Caco-2 (cell line): ENCODE data around the gene FUCA1. TPM values are rescaled to one million over a fixed set of nuclear protein-coding genes. Genes with fewer than 3 reads are reported as not detected.

ENCODE experiments used
- BruUV-seq: library from RNA; stranded (reverse); fragments of 400-500 nt; replicated peaks from 2 replicates; lab custom pipeline; 2021; lab: Mats Ljungman, UMichigan
- CTCF ChIA-PET: fragments of 300-600 bp; sonication (Branson Sonifier 250); formaldehyde crosslinking; loops from one replicate; lab custom pipeline; 2022; ENCODE audit warnings: antibody characterized with exemption; lab: Charles Lee
- POLR2A ChIA-PET: fragments of 300-600 bp; sonication (Branson Sonifier 250); formaldehyde crosslinking; loops from one replicate; lab custom pipeline; 2022; ENCODE audit warnings: antibody characterized with exemption; lab: Charles Lee
- DNase-seq, 2 experiments: peaks; one replicate each; pipeline versions ENCODE4 v3.0.0 to v3.0.0-alpha.2; 2020 to 2022
- H3K27me3 ChIP-seq: replicated peaks from 2 replicates; pipeline ENCODE4 v1.6.0; 2011; ENCODE audit warnings: low read length; ENCODE audit not compliant: control insufficient read depth, insufficient read depth
- H3K36me3 ChIP-seq: 2 replicates; pipeline ENCODE4 v1.5.1; 2011; ENCODE audit warnings: low read length; ENCODE audit not compliant: control insufficient read depth, insufficient read depth
- H3K4me1 ChIP-seq: fragments of 250-450 bp; sonication (Bioruptor Pico); 2 replicates; pipeline ENCODE4 v1.5.1; 2020; ENCODE audit warnings: mild to moderate bottlenecking
- H3K4me3 ChIP-seq: 2 replicates; pipeline ENCODE4 v1.5.1; 2011; ENCODE audit warnings: low read depth, mild to moderate bottlenecking, control low read depth, low read length
- H3K9me3 ChIP-seq: fragments of 250-450 bp; sonication (Bioruptor Pico); 2 replicates; pipeline ENCODE4 v1.5.1; 2020; ENCODE audit warnings: mild to moderate bottlenecking, moderate library complexity
- H3K27ac Mint-ChIP-seq: one replicate; pipeline ENCODE4 v1.8.0; 2022; ENCODE audit warnings: mixed read lengths; ENCODE audit not compliant: unreplicated experiment
- H3K27me3 Mint-ChIP-seq: one replicate; pipeline ENCODE4 v1.8.0; 2022; ENCODE audit warnings: mixed read lengths; ENCODE audit not compliant: insufficient read depth, unreplicated experiment
- H3K36me3 Mint-ChIP-seq: one replicate; pipeline ENCODE4 v1.8.0; 2022; ENCODE audit warnings: mild to moderate bottlenecking, mixed read lengths; ENCODE audit not compliant: insufficient read depth, unreplicated experiment
- H3K4me1 Mint-ChIP-seq: one replicate; pipeline ENCODE4 v1.8.0; 2022; ENCODE audit warnings: low read depth, mixed read lengths; ENCODE audit not compliant: unreplicated experiment
- H3K4me3 Mint-ChIP-seq: one replicate; pipeline ENCODE4 v1.8.0; 2022; ENCODE audit warnings: mild to moderate bottlenecking, moderate library complexity, mixed read lengths; ENCODE audit not compliant: unreplicated experiment
- H3K9me3 Mint-ChIP-seq: one replicate; pipeline ENCODE4 v1.8.0; 2022; ENCODE audit warnings: mixed read lengths; ENCODE audit not compliant: unreplicated experiment
- CTCF ChIP-seq, 2 experiments: fragments of 200-600 bp in 1 of 2; IDR thresholded peaks; 1 replicate in 1 of 2; 2 replicates in 1 of 2; pipeline versions ENCODE4 v1.5.1 to v1.8.0; 2011 to 2022; ENCODE audit warnings: antibody characterized with exemption in 1 of 2, control low read depth in 1 of 2, inconsistent platforms in 1 of 2, low read depth in 1 of 2, low read length in 1 of 2, mild to moderate bottlenecking in 1 of 2, moderate library complexity in 1 of 2; ENCODE audit not compliant: insufficient read depth in 1 of 2, severe bottlenecking in 1 of 2, unreplicated experiment in 1 of 2
- intact Hi-C: fragments of 100-400 bp; cut with micrococcal nuclease; formaldehyde crosslinking; loops from one replicate; pipeline ENCODE4 v1.10.0; 2022; ENCODE audit not compliant: unreplicated experiment
- total RNA-seq: library from RNA; stranded (reverse); gene quantifications from 2 replicates; pipeline ENCODE4 v1.2.3, GENCODE V29; 2022

Gene FUCA1
- total RNA-seq, 1 experiment from 2014 or later, result 25.5 TPM

- Histone ChIP-seq H3K4me1 (no peaks in the 10 kb centered on the region), H3K27me3 (no peaks in the 10 kb centered on the region), H3K4me3 (no peak overlapping the region), H3K36me3 (no peaks in the 10 kb centered on the region), H3K9me3 (peaks cover 10% of the 10 kb centered on the region)
- Mint-ChIP-seq H3K27me3 (no peaks in the 10 kb centered on the region), H3K36me3 (no peaks in the 10 kb centered on the region), H3K4me1 (no peaks in the 10 kb centered on the region), H3K4me3 (no peak overlapping the region), H3K27ac (no peak overlapping the region), H3K9me3 (peaks cover 15% of the 10 kb centered on the region)
- intact Hi-C loops, result no loop called here
- BruUV-seq, result no TSS peak
- TF ChIP-seq CTCF (IDR thresholded peaks at IDR 0.05; ENCODE audit: insufficient read depth in 1 of 2, low read depth in 1 of 2, low read length in 1 of 2, severe bottlenecking in 1 of 2, unreplicated experiment in 1 of 2), result no peak
- POLR2A ChIA-PET, result no interaction called here
- no peak for DNase-seq
- CTCF ChIA-PET, result interaction anchor here (0.6 to 0.7 kb wide), 2 partner anchors 15 to 244 kb away, joined by 3 to 5 read pairs; no protein-coding TSS in a partner anchor
Observed at GRCh38 chr1:23882746-23883145, 14.7 kb upstream of the FUCA1 start.

GRCh38 chr1:23879809-23880208 is 11.7 kb upstream of the FUCA1 start:
- Mint-ChIP-seq H3K9me3 (peaks cover 19% of the 10 kb centered on the region), H3K4me1 (no peaks in the 10 kb centered on the region), H3K36me3 (no peaks in the 10 kb centered on the region), H3K27me3 (no peaks in the 10 kb centered on the region), H3K4me3 (no peak overlapping the region), H3K27ac (no peak overlapping the region)
- Histone ChIP-seq H3K9me3 (peaks cover 10% of the 10 kb centered on the region), H3K36me3 (no peaks in the 10 kb centered on the region), H3K4me3 (no peak overlapping the region), H3K27me3 (no peaks in the 10 kb centered on the region), H3K4me1 (0 out of 2 replicates have a peak, but pooled peaks cover 7% of the 10 kb centered on the region)
- no peak for TF ChIP-seq CTCF (IDR thresholded peaks at IDR 0.05; ENCODE audit: insufficient read depth in 1 of 2, low read depth in 1 of 2, low read length in 1 of 2, severe bottlenecking in 1 of 2, unreplicated experiment in 1 of 2)
- no peak for DNase-seq
- ChIA-PET POLR2A (no interaction called here), CTCF (no interaction called here)
- intact Hi-C loops, result no loop called here
- no TSS peak for BruUV-seq

GRCh38 chr1:23878668-23879067 is 10.6 kb upstream of the FUCA1 start:
- ChIA-PET POLR2A (no interaction called here), CTCF (no interaction called here)
- Histone ChIP-seq H3K36me3 (no peaks in the 10 kb centered on the region), H3K9me3 (peaks cover 10% of the 10 kb centered on the region), H3K4me1 (0 out of 2 replicates have a peak, but pooled peaks cover 7% of the 10 kb centered on the region), H3K4me3 (no peak overlapping the region), H3K27me3 (no peaks in the 10 kb centered on the region)
- H3K4me3 Mint-ChIP-seq, result no peak overlapping the region
- no peak for TF ChIP-seq CTCF (IDR thresholded peaks at IDR 0.05; ENCODE audit: insufficient read depth in 1 of 2, low read depth in 1 of 2, low read length in 1 of 2, severe bottlenecking in 1 of 2, unreplicated experiment in 1 of 2)
- no peaks in the 10 kb centered on the region for H3K4me1 Mint-ChIP-seq
- H3K36me3 Mint-ChIP-seq, result no peaks in the 10 kb centered on the region
- DNase-seq, result no peak
- intact Hi-C loops, result no loop called here
- H3K27me3 Mint-ChIP-seq, result no peaks in the 10 kb centered on the region
- H3K27ac Mint-ChIP-seq, result no peak overlapping the region
- H3K9me3 Mint-ChIP-seq, result peaks cover 19% of the 10 kb centered on the region
- BruUV-seq, result no TSS peak
